ENCODE data around the gene CRACR2A.
A peak's percentile ranks its signal among the peaks of the same experiment; 100 is the strongest.

DNA sequence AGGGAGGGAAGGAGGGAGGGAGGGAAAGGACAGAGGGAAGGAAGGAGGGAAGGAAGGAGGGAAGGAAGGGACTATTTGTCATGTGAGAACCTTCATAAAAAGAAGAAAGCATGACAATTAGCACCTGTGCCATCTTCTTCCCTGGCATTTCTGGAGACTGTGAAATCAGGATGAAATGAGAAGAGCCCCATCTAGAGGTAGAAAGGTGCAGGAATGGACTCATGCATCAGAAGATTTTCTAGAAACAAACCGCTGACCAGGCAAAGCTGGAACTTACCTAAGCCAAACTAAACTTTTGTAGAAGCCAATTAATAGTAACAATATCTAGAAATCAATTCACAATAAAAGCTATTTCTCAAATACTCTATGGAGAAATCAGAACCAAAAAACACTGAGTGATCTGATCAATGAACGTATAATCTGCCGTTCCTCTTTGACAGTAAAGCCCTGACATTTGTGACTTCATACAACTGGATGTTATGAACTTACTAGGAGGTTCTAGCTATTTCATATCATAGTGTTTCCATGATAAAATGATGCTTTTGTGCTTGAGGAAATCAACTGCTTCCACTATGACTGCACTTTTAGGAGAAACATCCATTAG lies 24.4 kb upstream of the CRACR2A start:
- TF ChIP-seq POLR2A (IDR thresholded peaks at IDR 0.05) = no peak
- TF ChIP-seq, protein P1, sequence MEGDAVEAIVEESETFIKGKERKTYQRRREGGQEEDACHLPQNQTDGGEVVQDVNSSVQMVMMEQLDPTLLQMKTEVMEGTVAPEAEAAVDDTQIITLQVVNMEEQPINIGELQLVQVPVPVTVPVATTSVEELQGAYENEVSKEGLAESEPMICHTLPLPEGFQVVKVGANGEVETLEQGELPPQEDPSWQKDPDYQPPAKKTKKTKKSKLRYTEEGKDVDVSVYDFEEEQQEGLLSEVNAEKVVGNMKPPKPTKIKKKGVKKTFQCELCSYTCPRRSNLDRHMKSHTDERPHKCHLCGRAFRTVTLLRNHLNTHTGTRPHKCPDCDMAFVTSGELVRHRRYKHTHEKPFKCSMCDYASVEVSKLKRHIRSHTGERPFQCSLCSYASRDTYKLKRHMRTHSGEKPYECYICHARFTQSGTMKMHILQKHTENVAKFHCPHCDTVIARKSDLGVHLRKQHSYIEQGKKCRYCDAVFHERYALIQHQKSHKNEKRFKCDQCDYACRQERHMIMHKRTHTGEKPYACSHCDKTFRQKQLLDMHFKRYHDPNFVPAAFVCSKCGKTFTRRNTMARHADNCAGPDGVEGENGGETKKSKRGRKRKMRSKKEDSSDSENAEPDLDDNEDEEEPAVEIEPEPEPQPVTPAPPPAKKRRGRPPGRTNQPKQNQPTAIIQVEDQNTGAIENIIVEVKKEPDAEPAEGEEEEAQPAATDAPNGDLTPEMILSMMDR (IDR thresholded peaks at IDR 0.05 in 4 of 5, conservative IDR thresholded peaks at IDR 0.05 in 1 of 5) = peak; percentile 44 to 71 (median 56)
